Right lobe of liver (tissue), 4 donors: Measurements from ENCODE around the gene RPRD1B.

Source experiments
- CTCF ChIP-seq, 4 donors: fragments of 200-600 bp in 3 of 4; fragments of 450-650 bp in 1 of 4; IDR thresholded peaks; one replicate each; pipeline versions ENCODE4 v1.5.1 to v1.8.0; 2016 to 2022; ENCODE audit warnings: antibody characterized with exemption in 4 of 4, mild to moderate bottlenecking in 2 of 4
- POLR2A ChIP-seq: fragments of 450-650 bp; IDR thresholded peaks from one replicate; pipeline ENCODE4 v1.6.1; 2017; ENCODE audit warnings: antibody characterized with exemption, mild to moderate bottlenecking
- donor health status: DM: no; HTN: no; CAD: no.
- donor health status: DM: no; HTN: no; CAD: no.
- donor health status: DM: no; HTN: yes; CAD: no.

DNA sequence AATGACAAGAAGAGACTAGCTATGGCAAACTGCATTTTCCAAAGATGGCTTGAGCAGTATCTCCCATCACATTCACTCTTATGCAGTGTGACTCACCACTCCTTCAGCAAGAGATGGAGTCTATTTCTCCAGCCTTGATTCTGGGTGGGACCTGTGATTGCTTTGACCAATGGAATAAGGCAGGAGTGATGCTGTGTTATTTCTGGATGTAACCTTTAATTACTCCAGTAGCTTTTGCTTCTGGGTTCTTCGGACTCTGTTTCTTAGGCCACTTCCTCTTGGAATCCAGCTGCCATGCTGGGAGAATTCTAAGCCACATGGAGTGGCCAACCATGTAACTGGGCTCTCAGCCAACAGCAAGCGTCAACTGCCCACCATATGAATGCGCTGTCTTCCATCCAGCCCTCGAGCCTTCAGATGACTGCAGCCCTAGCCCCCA, 80.8 kb downstream of the RPRD1B start:
- TF ChIP-seq POLR2A (no peak), CTCF (IDR thresholded peaks at IDR 0.05) (no peak)
